Type B pancreatic cell (in vitro differentiated cells): ENCODE results near the gene KCNAB1. TPM values are rescaled to one million over a fixed set of nuclear protein-coding genes. Genes with fewer than 3 reads are reported as not detected.

Experiments used
- DNase-seq: peaks from one replicate; pipeline ENCODE4 v3.0.0; 2021; ENCODE audit warnings: mixed read lengths; ENCODE audit not compliant: unreplicated experiment; ENCODE audit errors: extremely low spot score
- H3K27ac Mint-ChIP-seq: 2 replicates; pipeline ENCODE4 v1.8.0; 2021; ENCODE audit warnings: mild to moderate bottlenecking, mixed read lengths
- H3K27me3 Mint-ChIP-seq: 2 replicates; pipeline ENCODE4 v1.8.0; 2021; ENCODE audit warnings: mixed read lengths
- H3K36me3 Mint-ChIP-seq: 2 replicates; pipeline ENCODE4 v1.8.0; 2021; ENCODE audit warnings: mixed read lengths
- H3K4me1 Mint-ChIP-seq: one replicate; pipeline ENCODE4 v1.8.0; 2021; ENCODE audit warnings: mixed read lengths; ENCODE audit not compliant: unreplicated experiment
- H3K4me3 Mint-ChIP-seq: 2 replicates; pipeline ENCODE4 v1.8.0; 2021; ENCODE audit warnings: mild to moderate bottlenecking, mixed read lengths
- H3K9me3 Mint-ChIP-seq: 2 replicates; pipeline ENCODE4 v1.8.0; 2021; ENCODE audit warnings: mixed read lengths
- CTCF ChIP-seq: fragments of 200-600 bp; sonication (generic); conservative IDR thresholded peaks from 2 replicates; pipeline ENCODE4 v1.5.0; 2021; ENCODE audit warnings: antibody characterized with exemption, mild to moderate bottlenecking
- total RNA-seq: library from RNA; stranded (reverse); gene quantifications from 2 replicates; pipeline ENCODE4 v1.2.1, GENCODE V29; 2021; ENCODE audit warnings: low replicate concordance

The KCNAB1 gene
- total RNA-seq, 1 donor from 2014 or later = 6.1 TPM

GRCh38 chr3:156108616-156109015, 11.8 kb upstream of the KCNAB1 start:
- Mint-ChIP-seq H3K4me3 (no peak overlapping the region), H3K4me1 (no peaks in the 10 kb centered on the region)

DNA sequence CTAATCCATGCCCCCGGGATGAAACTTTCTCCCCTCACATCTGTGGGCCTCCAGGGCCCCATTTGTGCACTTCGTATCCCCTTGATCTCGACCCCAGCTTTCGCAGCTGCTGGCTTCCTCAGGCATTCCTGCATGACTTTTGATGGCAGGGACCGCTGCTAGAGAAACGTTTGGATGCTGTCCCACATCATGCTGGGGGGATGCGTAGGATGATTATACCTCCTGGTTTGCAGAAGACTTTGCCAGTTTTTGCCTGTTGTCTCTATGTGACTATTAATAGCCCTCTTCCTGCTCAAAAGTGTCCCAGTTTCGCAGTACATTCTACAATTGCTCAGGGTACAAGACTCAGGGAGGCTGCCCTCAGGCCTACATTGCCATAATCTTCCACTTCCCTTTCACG, 10.4 kb upstream of the KCNAB1 start:
- Mint-ChIP-seq H3K27ac (no peak overlapping the region), H3K4me1 (no peaks in the 10 kb centered on the region), H3K9me3 (peaks cover 4% of the 10 kb centered on the region), H3K36me3 (no peaks in the 10 kb centered on the region), H3K4me3 (no peak overlapping the region), H3K27me3 (no peaks in the 10 kb centered on the region)
- DNase-seq = no peak
- TF ChIP-seq CTCF = no peak

More at GRCh38 chr3:156108616-156109015, 11.8 kb upstream of the KCNAB1 start:
- Mint-ChIP-seq H3K27me3 (no peaks in the 10 kb centered on the region), H3K9me3 (no peaks in the 10 kb centered on the region), H3K36me3 (no peaks in the 10 kb centered on the region), H3K27ac (no peak overlapping the region)
- TF ChIP-seq CTCF = no peak
- no peak for DNase-seq

DNA sequence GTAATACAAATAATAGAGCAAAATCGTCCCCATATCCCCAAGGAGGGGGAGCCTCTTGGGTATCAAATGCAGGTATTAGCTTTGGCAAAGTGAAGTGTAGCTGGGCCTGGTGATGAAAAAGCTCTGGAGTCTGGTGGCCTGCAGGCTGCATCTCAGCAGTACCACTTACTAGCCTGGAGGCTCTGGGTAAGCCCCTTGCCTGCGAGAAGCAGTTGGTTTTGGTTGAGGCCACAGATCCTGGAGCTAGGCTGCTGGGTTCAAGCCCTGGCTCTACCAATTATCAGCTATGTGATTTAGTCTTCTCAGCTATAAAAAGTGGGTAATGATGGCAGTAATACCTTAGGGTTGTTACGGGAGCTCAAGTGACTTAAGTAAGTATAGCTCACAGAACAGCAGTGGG, 6.1 kb downstream of the KCNAB1 start:
- Mint-ChIP-seq H3K27ac (no peak overlapping the region), H3K4me1 (peaks cover 4% of the 10 kb centered on the region), H3K4me3 (no peak overlapping the region), H3K27me3 (peaks cover 3% of the 10 kb centered on the region), H3K9me3 (no peaks in the 10 kb centered on the region), H3K36me3 (no peaks in the 10 kb centered on the region)
- no peak for TF ChIP-seq CTCF
- DNase-seq = no peak

- DNase-seq = no peak
- Mint-ChIP-seq H3K27ac (no peak overlapping the region), H3K9me3 (no peaks in the 10 kb centered on the region), H3K36me3 (no peaks in the 10 kb centered on the region), H3K27me3 (peaks cover 3% of the 10 kb centered on the region), H3K4me3 (no peak overlapping the region), H3K4me1 (no peaks in the 10 kb centered on the region)
- TF ChIP-seq CTCF = no peak
These were observed 10.9 kb downstream of the KCNAB1 start for GRCh38 chr3:156131241-156131640.

DNA sequence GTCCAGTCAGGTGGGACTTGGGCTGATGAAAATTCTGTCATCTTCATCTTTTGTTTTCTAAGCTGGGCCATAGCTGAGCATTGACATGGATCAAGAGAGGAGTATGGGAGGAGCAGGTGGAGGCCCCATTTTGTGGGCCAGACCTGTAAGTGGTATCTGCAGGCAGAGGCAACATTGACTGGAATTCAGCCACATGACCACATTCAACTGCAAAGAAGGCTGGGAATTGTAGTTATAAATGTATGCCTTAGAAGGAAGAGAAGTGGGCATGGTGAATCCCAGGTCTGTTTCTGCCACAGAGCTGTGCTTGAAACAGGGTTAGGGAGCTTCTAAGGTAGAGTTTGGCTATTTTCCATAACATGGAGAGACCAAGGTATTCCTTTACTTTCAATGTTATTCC, 11.4 kb downstream of the KCNAB1 start:
- no peak for TF ChIP-seq CTCF
- Mint-ChIP-seq H3K4me1 (no peaks in the 10 kb centered on the region), H3K27me3 (peaks cover 3% of the 10 kb centered on the region), H3K4me3 (no peak overlapping the region), H3K36me3 (no peaks in the 10 kb centered on the region), H3K9me3 (no peaks in the 10 kb centered on the region), H3K27ac (no peak overlapping the region)
- no peak for DNase-seq

DNA sequence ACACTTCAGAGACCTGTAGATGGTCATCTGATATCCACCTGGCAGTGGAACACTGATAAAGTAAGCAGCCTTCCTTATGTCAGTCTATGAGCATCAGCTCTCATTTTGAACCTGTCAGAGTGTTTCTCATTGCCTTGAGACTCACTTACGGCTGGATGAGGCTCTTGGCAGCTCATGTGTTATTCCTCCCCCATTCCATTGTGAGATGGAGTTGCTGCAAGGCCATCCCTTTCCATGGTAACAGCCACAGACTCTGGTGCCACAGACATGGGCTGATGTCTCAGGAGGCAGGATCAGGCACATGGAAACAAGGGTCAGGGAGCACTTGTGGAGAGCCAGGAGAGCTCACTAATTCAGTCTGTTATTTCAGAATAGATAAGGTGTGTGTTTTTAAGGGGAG, 11.9 kb downstream of the KCNAB1 start:
- Mint-ChIP-seq H3K27me3 (peaks cover 3% of the 10 kb centered on the region), H3K9me3 (no peaks in the 10 kb centered on the region)

More for the DNA sequence above, 11.9 kb downstream of the KCNAB1 start:
- H3K27ac Mint-ChIP-seq = no peak overlapping the region
- no peak for TF ChIP-seq CTCF
- H3K4me1 Mint-ChIP-seq = no peaks in the 10 kb centered on the region
- DNase-seq = no peak
- no peaks in the 10 kb centered on the region for H3K36me3 Mint-ChIP-seq
- no peak overlapping the region for H3K4me3 Mint-ChIP-seq
